K562 (cell line): Measurements from ENCODE around the gene PPIF. TPM values are rescaled to one million over a fixed set of nuclear protein-coding genes. Genes with fewer than 3 reads are reported as not detected.

Source experiments
- FOXJ3 ChIP-seq: sonication (generic); formaldehyde crosslinking; IDR thresholded peaks from 2 replicates; pipeline ENCODE4 v1.4.0; 2020; ENCODE audit warnings: mild to moderate bottlenecking, missing genetic modification reagents
- MCM2 ChIP-seq: fragments of 450-650 bp; IDR thresholded peaks from 2 replicates; pipeline ENCODE4 v1.6.1; 2017; ENCODE audit warnings: low read depth, mild to moderate bottlenecking
- MCM5 ChIP-seq: fragments of 450-650 bp; IDR thresholded peaks from 2 replicates; pipeline ENCODE4 v1.6.1; 2016; ENCODE audit warnings: low read depth
- RBM15 ChIP-seq: fragments of 200-400 bp; formaldehyde crosslinking; IDR thresholded peaks from 2 replicates; pipeline ENCODE4 v1.6.1; 2018; ENCODE audit warnings: mild to moderate bottlenecking, low read length, moderate library complexity; ENCODE audit not compliant: insufficient read depth
- SIX5 ChIP-seq, 2 experiments: IDR thresholded peaks; 2 replicates each; pipeline ENCODE4 v1.6.1; 2011; ENCODE audit warnings: low read length in 2 of 2, borderline replicate concordance in 1 of 2, low read depth in 1 of 2, mild to moderate bottlenecking in 1 of 2, moderate library complexity in 1 of 2; ENCODE audit not compliant: insufficient read depth in 1 of 2
- TEAD4 ChIP-seq, 2 experiments: sonication (generic) in 1 of 2; formaldehyde crosslinking in 1 of 2; IDR thresholded peaks; 2 replicates each; pipeline versions ENCODE4 v1.6.1 to v1.8.0; 2012 to 2022; ENCODE audit warnings: borderline replicate concordance in 1 of 2, inconsistent platforms in 1 of 2, low read length in 1 of 2, mild to moderate bottlenecking in 1 of 2, missing genetic modification reagents in 1 of 2
- polyA plus RNA-seq, 8 experiments: library from polyadenylated mRNA; depleted of rRNA in 4 of 8; stranded (reverse) in 5 of 8; unstranded in 3 of 8; fragments of >200 nt; fragmentation: Nextera tagmentation in 2 of 8; fragmentation: Illumina TruSeq in 1 of 8; extraction: Ambion mirVana in 2 of 8; extraction: Trizol in 1 of 8; gene quantifications; 2 replicates each; pipeline versions ENCODE4 v1.2.1 to v1.2.3, GENCODE V29; 2011 to 2014; ENCODE audit warnings: inconsistent platforms in 1 of 8, missing spikeins in 1 of 8
- total RNA-seq, 7 experiments: library from RNA; depleted of rRNA in 6 of 7; stranded (reverse); fragments of >200 nt in 6 of 7; fragmentation: Illumina TruSeq in 2 of 7; extraction: Trizol in 2 of 7; gene quantifications; 2 replicates each; pipeline versions ENCODE4 v1.2.1 to v1.2.3, GENCODE V29; 2011 to 2021; ENCODE audit warnings: low replicate concordance in 1 of 7
- TF ChIP-seq, protein P1 (sequence below): fragments of 250-450 bp; sonication (Bioruptor Pico); IDR thresholded peaks from 2 replicates; pipeline ENCODE4 v1.8.0; 2021; ENCODE audit warnings: moderate library complexity, mild to moderate bottlenecking, inconsistent platforms
- TF ChIP-seq, protein P2 (sequence below): fragments of 250-450 bp; sonication (Bioruptor Pico); IDR thresholded peaks from 2 replicates; pipeline ENCODE4 v1.8.0; 2022; ENCODE audit warnings: moderate library complexity, mild to moderate bottlenecking, inconsistent platforms
- TF ChIP-seq, protein P3 (sequence below): fragments of 450-650 bp; conservative IDR thresholded peaks from 2 replicates; pipeline ENCODE4 v1.6.1; 2016; ENCODE audit warnings: missing genetic modification characterization, low read depth, mild to moderate bottlenecking, missing compliant biosample characterization, moderate library complexity
- TF ChIP-seq, protein P4 (sequence below): IDR thresholded peaks from 2 replicates; pipeline ENCODE4 v1.6.1; 2011; ENCODE audit warnings: borderline replicate concordance, low read depth, mild to moderate bottlenecking, moderate library complexity, low read length; ENCODE audit not compliant: insufficient read depth, poor library complexity, severe bottlenecking

Gene PPIF
- total and polyA plus RNA-seq, 9 of the 15 experiments (the other 6 are each of a cell fraction or from before 2014, with no cell fraction given) = 40.9 to 287 (median 117) TPM

DNA sequence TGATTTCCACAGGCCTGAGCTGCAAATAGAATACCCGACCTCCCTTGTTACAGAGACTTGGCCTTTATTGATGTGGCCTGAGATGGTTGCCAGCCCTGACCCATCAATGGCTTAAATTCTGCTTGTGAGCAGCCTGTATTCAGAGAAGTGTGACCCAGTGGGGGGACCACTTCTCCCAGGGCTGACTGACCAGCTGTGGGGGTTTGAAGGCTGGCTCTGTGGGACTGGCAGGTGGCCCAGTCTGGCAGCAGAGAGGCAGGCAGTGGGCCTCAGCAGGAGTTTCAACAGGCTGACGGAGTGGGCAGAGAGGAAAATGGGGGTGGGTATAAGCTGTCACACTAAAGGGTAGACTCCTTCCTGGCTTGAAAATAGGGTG, 12.2 kb upstream of the PPIF start (continued):
- TF ChIP-seq FOXJ3 (CRISPR knock-in tag) (no peak), MCM2 (no peak), TEAD4 (IDR thresholded peaks at IDR 0.05; ENCODE audit: low read length) (no peak), TEAD4 (CRISPR knock-in tag; IDR thresholded peaks at IDR 0.05; ENCODE audit: borderline replicate concordance) (no peak), MCM5 (no peak), SIX5 (IDR thresholded peaks at IDR 0.05; ENCODE audit: borderline replicate concordance in 1 of 2, insufficient read depth in 1 of 2, low read depth in 1 of 2, low read length in 2 of 2) (no peak), RBM15 (no peak)
- TF ChIP-seq, protein P1, sequence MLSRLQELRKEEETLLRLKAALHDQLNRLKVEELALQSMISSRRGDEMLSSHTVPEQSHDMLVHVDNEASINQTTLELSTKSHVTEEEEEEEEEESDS = no peak
- TF ChIP-seq, protein P2, sequence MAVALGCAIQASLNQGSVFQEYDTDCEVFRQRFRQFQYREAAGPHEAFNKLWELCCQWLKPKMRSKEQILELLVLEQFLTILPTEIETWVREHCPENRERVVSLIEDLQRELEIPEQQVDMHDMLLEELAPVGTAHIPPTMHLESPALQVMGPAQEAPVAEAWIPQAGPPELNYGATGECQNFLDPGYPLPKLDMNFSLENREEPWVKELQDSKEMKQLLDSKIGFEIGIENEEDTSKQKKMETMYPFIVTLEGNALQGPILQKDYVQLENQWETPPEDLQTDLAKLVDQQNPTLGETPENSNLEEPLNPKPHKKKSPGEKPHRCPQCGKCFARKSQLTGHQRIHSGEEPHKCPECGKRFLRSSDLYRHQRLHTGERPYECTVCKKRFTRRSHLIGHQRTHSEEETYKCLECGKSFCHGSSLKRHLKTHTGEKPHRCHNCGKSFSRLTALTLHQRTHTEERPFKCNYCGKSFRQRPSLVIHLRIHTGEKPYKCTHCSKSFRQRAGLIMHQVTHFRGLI = no peak
- TF ChIP-seq, protein P3, sequence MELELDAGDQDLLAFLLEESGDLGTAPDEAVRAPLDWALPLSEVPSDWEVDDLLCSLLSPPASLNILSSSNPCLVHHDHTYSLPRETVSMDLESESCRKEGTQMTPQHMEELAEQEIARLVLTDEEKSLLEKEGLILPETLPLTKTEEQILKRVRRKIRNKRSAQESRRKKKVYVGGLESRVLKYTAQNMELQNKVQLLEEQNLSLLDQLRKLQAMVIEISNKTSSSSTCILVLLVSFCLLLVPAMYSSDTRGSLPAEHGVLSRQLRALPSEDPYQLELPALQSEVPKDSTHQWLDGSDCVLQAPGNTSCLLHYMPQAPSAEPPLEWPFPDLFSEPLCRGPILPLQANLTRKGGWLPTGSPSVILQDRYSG (tag) = no peak
- TF ChIP-seq, protein P4, sequence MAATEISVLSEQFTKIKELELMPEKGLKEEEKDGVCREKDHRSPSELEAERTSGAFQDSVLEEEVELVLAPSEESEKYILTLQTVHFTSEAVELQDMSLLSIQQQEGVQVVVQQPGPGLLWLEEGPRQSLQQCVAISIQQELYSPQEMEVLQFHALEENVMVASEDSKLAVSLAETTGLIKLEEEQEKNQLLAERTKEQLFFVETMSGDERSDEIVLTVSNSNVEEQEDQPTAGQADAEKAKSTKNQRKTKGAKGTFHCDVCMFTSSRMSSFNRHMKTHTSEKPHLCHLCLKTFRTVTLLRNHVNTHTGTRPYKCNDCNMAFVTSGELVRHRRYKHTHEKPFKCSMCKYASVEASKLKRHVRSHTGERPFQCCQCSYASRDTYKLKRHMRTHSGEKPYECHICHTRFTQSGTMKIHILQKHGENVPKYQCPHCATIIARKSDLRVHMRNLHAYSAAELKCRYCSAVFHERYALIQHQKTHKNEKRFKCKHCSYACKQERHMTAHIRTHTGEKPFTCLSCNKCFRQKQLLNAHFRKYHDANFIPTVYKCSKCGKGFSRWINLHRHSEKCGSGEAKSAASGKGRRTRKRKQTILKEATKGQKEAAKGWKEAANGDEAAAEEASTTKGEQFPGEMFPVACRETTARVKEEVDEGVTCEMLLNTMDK = no peak
